C4-2B (cell line): Measurements from ENCODE around the gene NFATC2.

Experiments used
- H3K27ac ChIP-seq: fragments of 450-650 bp; 2 replicates; pipeline ENCODE4 v1.5.1; 2017
- CTCF ChIP-seq: fragments of 450-650 bp; conservative IDR thresholded peaks from 2 replicates; pipeline ENCODE4 v1.5.1; 2017; ENCODE audit warnings: mild to moderate bottlenecking
- ZFX ChIP-seq: fragments of 450-650 bp; IDR thresholded peaks from 2 replicates; pipeline ENCODE4 v1.6.1; 2017

Gene NFATC2

GRCh38 chr20:51560550-51561307 lies 18.2 kb upstream of the NFATC2 start:
- H3K27ac ChIP-seq: no peak overlapping the region
- no peak for TF ChIP-seq ZFX
- no peak for TF ChIP-seq CTCF

GRCh38 chr20:51560042-51560441 lies 17.5 kb upstream of the NFATC2 start:
- no peak for TF ChIP-seq CTCF
- TF ChIP-seq ZFX: no peak
- H3K27ac ChIP-seq: no peak overlapping the region

- H3K27ac ChIP-seq: no peak overlapping the region
- TF ChIP-seq CTCF (no peak), ZFX (no peak)
Observed at GRCh38 chr20:51554538-51555165, 12.1 kb upstream of the NFATC2 start.

- H3K27ac ChIP-seq: no peak overlapping the region
- TF ChIP-seq CTCF (no peak), ZFX (no peak)
Observed at GRCh38 chr20:51553897-51554486, 11.5 kb upstream of the NFATC2 start.

GRCh38 chr20:51551186-51551585 lies 8.7 kb upstream of the NFATC2 start:
- TF ChIP-seq CTCF (no peak), ZFX (no peak)
- H3K27ac ChIP-seq: no peak overlapping the region

GRCh38 chr20:51549474-51549873 lies 7.0 kb upstream of the NFATC2 start:
- no peak for TF ChIP-seq CTCF
- no peak for TF ChIP-seq ZFX

GRCh38 chr20:51547951-51548350 lies 5.4 kb upstream of the NFATC2 start:
- no peak for TF ChIP-seq ZFX
- TF ChIP-seq CTCF: no peak
- no peak overlapping the region for H3K27ac ChIP-seq

More at GRCh38 chr20:51549474-51549873, 7.0 kb upstream of the NFATC2 start:
- no peak overlapping the region for H3K27ac ChIP-seq
